Adrenal gland (tissue), 12 donors: ENCODE results near the gene TNFRSF18. TPM values are rescaled to one million over a fixed set of nuclear protein-coding genes. Genes with fewer than 3 reads are reported as not detected.

Source experiments
- DNase-seq, 7 donors: peaks; one replicate each; pipeline ENCODE4 v3.0.0-alpha.2; 2019 to 2020
- H3K27ac ChIP-seq, 5 donors: fragments of 200-600 bp; sonication (generic) in 4 of 5; 1 replicate in 3 of 5; 2 replicates in 2 of 5; pipeline versions ENCODE4 v1.5.1 to v1.8.0; 2016 to 2020; ENCODE audit warnings: mild to moderate bottlenecking in 1 of 5
- H3K27me3 ChIP-seq: fragments of 200-600 bp; 2 replicates; pipeline ENCODE4 v1.8.0; 2021
- H3K36me3 ChIP-seq, 2 donors: fragments of 200-600 bp; replicated peaks in 1 of 2; 1 replicate in 1 of 2; 2 replicates in 1 of 2; pipeline versions ENCODE4 v1.5.1 to v1.8.0; 2018 to 2022
- H3K4me1 ChIP-seq, 2 donors: fragments of 200-600 bp; replicated peaks in 1 of 2; 1 replicate in 1 of 2; 2 replicates in 1 of 2; pipeline versions ENCODE4 v1.5.1 to v1.8.0; 2018 to 2021
- H3K4me3 ChIP-seq, 4 donors: fragments of 200-600 bp; sonication (generic) in 3 of 4; one replicate each; pipeline ENCODE4 v1.5.1; 2016 to 2018
- H3K9me3 ChIP-seq, 3 donors: fragments of 200-600 bp; sonication (generic) in 1 of 3; replicated peaks in 1 of 3; 1 replicate in 2 of 3; 2 replicates in 1 of 3; pipeline versions ENCODE4 v1.5.1 to v1.8.0; 2016 to 2021
- CTCF ChIP-seq, 6 experiments: fragments of 450-650 bp in 4 of 6; fragments of 200-600 bp in 2 of 6; sonication (generic) in 1 of 6; IDR thresholded peaks; 1 replicate in 5 of 6; 2 replicates in 1 of 6; pipeline versions ENCODE4 v1.5.1 to v1.8.0; 2016 to 2021; ENCODE audit warnings: antibody characterized with exemption in 6 of 6, mild to moderate bottlenecking in 2 of 6, moderate library complexity in 1 of 6
- POLR2A ChIP-seq, 2 donors: fragments of 450-650 bp; IDR thresholded peaks; one replicate each; pipeline ENCODE4 v1.6.1; 2017; ENCODE audit warnings: antibody characterized with exemption in 2 of 2, mild to moderate bottlenecking in 2 of 2, moderate library complexity in 1 of 2
- WGBS, 4 donors: extraction: QIAGEN DNeasy Blood & Tissue Kit in 2 of 4; methylation state at CpG; one replicate each; pipeline versions ENCODE4 v1.1.5 to v1.1.7; 2013 to 2017; 5-methylcytosine and 5-hydroxymethylcytosine counted together
- intact Hi-C, 2 donors: fragments of 100-400 bp; cut with DNase I; formaldehyde crosslinking; loops; one replicate each; pipeline versions ENCODE4 v1.14.1 to v1.15.0; 2022 to 2023
- polyA plus RNA-seq, 3 donors: library from polyadenylated mRNA; stranded (reverse); fragments of 200-250 nt in 2 of 3; fragments of 350-450 nt in 1 of 3; fragmentation: Illumina TruSeq in 1 of 3; extraction: RNeasy Lipid Tissue Mini Kit (QIAGEN cat#74804) in 1 of 3; gene quantifications; one replicate each; pipeline ENCODE4 v1.2.3, GENCODE V29; 2013 to 2014
- total RNA-seq, 9 donors: library from RNA; depleted of rRNA in 4 of 9; stranded (reverse); fragments of >200 nt in 4 of 9; fragments of 120-200 nt in 1 of 9; fragmentation: NEBNext Ultra II Directional in 1 of 9; extraction: Animal tissue kit (Norgen Biotek cat#: 25700) in 1 of 9; gene quantifications; one replicate each; pipeline versions ENCODE4 v1.1.0 to v1.2.4, GENCODE V29; 2013 to 2023
- donor health status: healthy with polysubstance abuse.
- donor health status: Bipolar disorder and iron deficiency.
- donor health status: DM: yes; HTN: yes; CAD: no.
- donor health status: DM: no; HTN: no; CAD: no.
- donor health status: DM: no; HTN: no; CAD: no.
- donor health status: DM: yes; HTN: yes; CAD: no.

Gene TNFRSF18
- total and polyA plus RNA-seq, 12 donors, result 0.27 to 1.5 (median 0.64) TPM; not detected in 7

GRCh38 chr1:1173793-1174415 is 32.5 kb downstream of the TNFRSF18 start, which contains the start of gene TTLL10:
Gene TTLL10, plus strand, starts transcription at chr1:1173880. Its CDS starts 5,336 bp downstream, at chr1:1179216.
- WGBS, 4 donors, result 9 to 23% (median 13%) methylated on average over 8 to 35 of the region's 35 CpGs
- no peaks in the 10 kb centered on the region for H3K36me3 ChIP-seq
- H3K27me3 ChIP-seq, result peaks cover 43% of the 10 kb centered on the region
- TF ChIP-seq POLR2A (IDR thresholded peaks at IDR 0.05) (no peak), CTCF (IDR thresholded peaks at IDR 0.05) (no peak)
- no peak within 1 kb of the TSS for H3K4me3 ChIP-seq
- peak in 1 of 7 donors; percentile 5 for DNase-seq
- H3K4me1 ChIP-seq, result no peaks in the 10 kb centered on the region
- H3K9me3 ChIP-seq, result no peaks in the 10 kb centered on the region
- intact Hi-C loops, result no loop called here
- no peak within 1 kb of the TSS for H3K27ac ChIP-seq

- H3K36me3 ChIP-seq, result no peaks in the 10 kb centered on the region
- no peaks in the 10 kb centered on the region for H3K9me3 ChIP-seq
- TF ChIP-seq POLR2A (IDR thresholded peaks at IDR 0.05) (no peak), CTCF (IDR thresholded peaks at IDR 0.05) (no peak)
- intact Hi-C loops, result no loop called here
- H3K27ac ChIP-seq, result no peak overlapping the region
- H3K4me1 ChIP-seq, result no peaks in the 10 kb centered on the region
- DNase-seq, result peak in 1 of 7 donors; percentile 2
- 42 to 63% (median 50%) methylated on average over 13 to 32 of the region's 32 CpGs for WGBS, 4 donors
- peaks cover 42% of the 10 kb centered on the region for H3K27me3 ChIP-seq
- no peak overlapping the region for H3K4me3 ChIP-seq
Observed at GRCh38 chr1:1173061-1173792, 33.2 kb downstream of the TNFRSF18 start.

- WGBS, 4 donors, result 71 to 76% (median 73%) methylated on average over 5 to 33 of the region's 33 CpGs
- peaks cover 48% of the 10 kb centered on the region for H3K27me3 ChIP-seq
- TF ChIP-seq CTCF (IDR thresholded peaks at IDR 0.05), result no peak
- no peak for TF ChIP-seq POLR2A (IDR thresholded peaks at IDR 0.05)
- peak in 1 of 7 donors; percentile 2 for DNase-seq
- no peaks in the 10 kb centered on the region for H3K36me3 ChIP-seq
- H3K27ac ChIP-seq, result no peak overlapping the region
- intact Hi-C loops, result no loop called here
- no peaks in the 10 kb centered on the region for H3K4me1 ChIP-seq
- no peak overlapping the region for H3K4me3 ChIP-seq
- no peaks in the 10 kb centered on the region for H3K9me3 ChIP-seq
Observed at GRCh38 chr1:1171546-1172340, 34.6 kb downstream of the TNFRSF18 start.

- Histone ChIP-seq H3K9me3 (no peaks in the 10 kb centered on the region), H3K27me3 (peaks cover 48% of the 10 kb centered on the region), H3K27ac (no peak overlapping the region), H3K4me1 (no peaks in the 10 kb centered on the region), H3K36me3 (no peaks in the 10 kb centered on the region), H3K4me3 (no peak overlapping the region)
- DNase-seq, result peak in 2 of 7 donors; percentile 2 to 10
- intact Hi-C loops, result no loop called here
- TF ChIP-seq CTCF (IDR thresholded peaks at IDR 0.05) (no peak), POLR2A (IDR thresholded peaks at IDR 0.05) (no peak)
- 58 to 72% (median 65%) methylated on average over 2 to 12 of the region's 12 CpGs for WGBS, 4 donors
Observed at GRCh38 chr1:1171161-1171545, 35.2 kb downstream of the TNFRSF18 start.
